SU-DHL-6 (cell line): Measurements from ENCODE around the gene KIF18A.

Experiments
- EZH2phosphoT487 ChIP-seq: fragments of 200-600 bp; sonication (generic), shearing (Covaris generic); conservative IDR thresholded peaks from 2 replicates; pipeline ENCODE4 v1.6.1; 2018; ENCODE audit warnings: mild to moderate bottlenecking, antibody characterized with exemption, low read length, moderate library complexity, mixed read lengths
- TF ChIP-seq, protein P1 (sequence below): fragments of 200-600 bp; sonication (generic); IDR thresholded peaks from one replicate; pipeline ENCODE4 v1.5.1; 2017; ENCODE audit warnings: antibody characterized with exemption, mild to moderate bottlenecking, low read length, moderate library complexity; ENCODE audit not compliant: insufficient read depth, poor library complexity, severe bottlenecking

DNA sequence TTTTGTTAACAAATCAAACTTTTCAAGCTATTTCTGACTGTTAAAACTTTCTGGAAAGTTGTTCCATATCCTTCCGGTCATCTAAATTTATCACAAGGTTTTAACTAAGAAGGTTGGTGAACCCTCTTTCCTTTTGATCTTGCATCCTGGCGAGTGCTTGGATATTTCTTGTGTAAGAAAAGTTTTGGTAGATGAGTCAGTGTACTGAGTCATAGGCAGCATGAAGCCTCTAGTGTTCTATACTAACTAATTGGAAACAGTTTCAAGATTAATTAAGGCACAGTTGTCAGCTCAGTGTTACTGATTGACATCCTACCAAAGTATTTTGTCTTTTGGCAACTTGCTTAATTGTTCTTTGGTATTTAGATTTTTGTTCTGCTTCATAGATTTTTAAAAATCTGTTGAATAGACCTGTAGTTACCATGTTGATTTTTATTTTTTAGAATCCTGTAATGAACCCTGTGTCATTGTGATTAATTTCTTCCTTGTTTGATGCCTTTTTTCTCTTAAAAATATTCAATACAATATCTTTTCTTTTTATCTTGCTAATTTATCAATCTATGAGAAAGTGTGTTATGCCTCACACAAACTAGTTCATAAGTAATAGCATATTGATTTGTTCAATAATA, 38.3 kb upstream of the KIF18A start:
- TF ChIP-seq, protein P1, sequence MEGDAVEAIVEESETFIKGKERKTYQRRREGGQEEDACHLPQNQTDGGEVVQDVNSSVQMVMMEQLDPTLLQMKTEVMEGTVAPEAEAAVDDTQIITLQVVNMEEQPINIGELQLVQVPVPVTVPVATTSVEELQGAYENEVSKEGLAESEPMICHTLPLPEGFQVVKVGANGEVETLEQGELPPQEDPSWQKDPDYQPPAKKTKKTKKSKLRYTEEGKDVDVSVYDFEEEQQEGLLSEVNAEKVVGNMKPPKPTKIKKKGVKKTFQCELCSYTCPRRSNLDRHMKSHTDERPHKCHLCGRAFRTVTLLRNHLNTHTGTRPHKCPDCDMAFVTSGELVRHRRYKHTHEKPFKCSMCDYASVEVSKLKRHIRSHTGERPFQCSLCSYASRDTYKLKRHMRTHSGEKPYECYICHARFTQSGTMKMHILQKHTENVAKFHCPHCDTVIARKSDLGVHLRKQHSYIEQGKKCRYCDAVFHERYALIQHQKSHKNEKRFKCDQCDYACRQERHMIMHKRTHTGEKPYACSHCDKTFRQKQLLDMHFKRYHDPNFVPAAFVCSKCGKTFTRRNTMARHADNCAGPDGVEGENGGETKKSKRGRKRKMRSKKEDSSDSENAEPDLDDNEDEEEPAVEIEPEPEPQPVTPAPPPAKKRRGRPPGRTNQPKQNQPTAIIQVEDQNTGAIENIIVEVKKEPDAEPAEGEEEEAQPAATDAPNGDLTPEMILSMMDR: no peak
- TF ChIP-seq EZH2phosphoT487: no peak
